K562 (cell line): ENCODE data around the gene EBF4. TPM values are rescaled to one million over a fixed set of nuclear protein-coding genes. Genes with fewer than 3 reads are reported as not detected.

ENCODE experiments used
- ATAC-seq: fragments of 200-7000 bp; cut with Tn5 transposase; 3 replicates; pipeline ENCODE4 v1.9.1; 2020; ENCODE audit warnings: moderate library complexity
- BruUV-seq: library from RNA; stranded (reverse); fragments of 400-500 nt; replicated peaks from 2 replicates; lab custom pipeline; 2021; lab: Mats Ljungman, UMichigan
- CTCF ChIA-PET: fragments of 300-600 bp; formaldehyde crosslinking; extraction: SDS; loops from one replicate; lab custom pipeline; 2021; ENCODE audit warnings: low intra/inter-chr PET ratio; lab: Yijun Ruan, JAX
- POLR2A ChIA-PET: fragments of 300-600, 350-650 bp; sonication (Branson Sonifier 250); formaldehyde crosslinking; extraction: SDS; loops from one replicate; lab custom pipeline; 2021; ENCODE audit warnings: antibody characterized with exemption, inconsistent platforms; lab: Yijun Ruan, JAX
- DNase-seq, 4 experiments: peaks; one replicate each; pipeline versions ENCODE4 v3.0.0 to v3.0.0-alpha.2; 2011 to 2018; ENCODE audit warnings: low spot score in 3 of 4, mixed read lengths in 3 of 4; ENCODE audit errors: extremely low read depth in 1 of 4
- FAIRE-seq: peaks from 2 replicates; lab custom pipeline; 2011; peaks lifted over from hg19 to GRCh38; lab: Jason Lieb, UNC
- H2AFZ ChIP-seq: 2 replicates; pipeline ENCODE4 v1.6.0; 2011; ENCODE audit warnings: low read depth, low read length, control low read depth, inconsistent platforms
- H3K27ac ChIP-seq: fragments of 200-600 bp; 3 replicates; pipeline ENCODE4 v1.8.0; 2011; ENCODE audit warnings: low read depth, mild to moderate bottlenecking, control low read depth, inconsistent platforms, low read length, moderate library complexity, mixed read lengths; ENCODE audit errors: extremely low read depth
- H3K27me3 ChIP-seq, 2 experiments: fragments of 300-600 bp in 1 of 2; 2 replicates in 1 of 2; 3 replicates in 1 of 2; pipeline versions ENCODE4 v1.6.0 to v1.8.0; 2011; ENCODE audit warnings: inconsistent platforms in 2 of 2, low read length in 2 of 2, mild to moderate bottlenecking in 1 of 2, mixed read lengths in 1 of 2, moderate library complexity in 1 of 2; ENCODE audit not compliant: control insufficient read depth in 2 of 2, insufficient read depth in 2 of 2
- H3K36me3 ChIP-seq: fragments of 300-600 bp; 3 replicates; pipeline ENCODE4 v1.8.0; 2011; ENCODE audit warnings: mild to moderate bottlenecking, low read length, inconsistent platforms; ENCODE audit not compliant: control insufficient read depth, insufficient read depth
- H3K4me1 ChIP-seq, 2 experiments: fragments of 200-600 bp in 1 of 2; replicated peaks in 1 of 2; 2 replicates in 1 of 2; 3 replicates in 1 of 2; pipeline versions ENCODE4 v1.5.1 to v1.8.0; 2011; ENCODE audit warnings: inconsistent platforms in 2 of 2, low read length in 2 of 2, mild to moderate bottlenecking in 1 of 2, mixed read lengths in 1 of 2, moderate library complexity in 1 of 2; ENCODE audit not compliant: control insufficient read depth in 2 of 2, insufficient read depth in 2 of 2
- H3K4me2 ChIP-seq: 2 replicates; pipeline ENCODE4 v1.6.1; 2011; ENCODE audit warnings: low read length, control low read depth, inconsistent platforms, mixed read lengths; ENCODE audit not compliant: insufficient read depth
- H3K4me3 ChIP-seq: fragments of 200-600 bp; sonication (generic), shearing (Covaris generic); 2 replicates; pipeline ENCODE4 v1.5.1; 2016; ENCODE audit warnings: control low read depth, inconsistent platforms
- H3K79me2 ChIP-seq: fragments of 200-600 bp; 3 replicates; pipeline ENCODE4 v1.8.0; 2011; ENCODE audit warnings: low read length, inconsistent platforms; ENCODE audit not compliant: control insufficient read depth, insufficient read depth
- H3K9ac ChIP-seq, 2 experiments: 2 replicates each; pipeline versions ENCODE4 v1.6.0 to v1.6.1; 2011; ENCODE audit warnings: low read depth in 2 of 2, low read length in 2 of 2, control low read depth in 1 of 2, inconsistent platforms in 1 of 2, mild to moderate bottlenecking in 1 of 2, mixed read lengths in 1 of 2; ENCODE audit not compliant: insufficient read depth in 1 of 2
- H3K9me1 ChIP-seq: one replicate; pipeline ENCODE4 v1.6.0; 2011; ENCODE audit warnings: inconsistent platforms, mild to moderate bottlenecking, low read length, moderate library complexity; ENCODE audit not compliant: control insufficient read depth, insufficient read depth
- H3K9me3 ChIP-seq: replicated peaks from 2 replicates; pipeline ENCODE4 v1.5.1; 2011; ENCODE audit warnings: low read depth, low read length, inconsistent platforms; ENCODE audit not compliant: control insufficient read depth, insufficient read depth
- H4K20me1 ChIP-seq: replicated peaks from 2 replicates; pipeline ENCODE4 v1.6.1; 2011; ENCODE audit warnings: low read length, inconsistent platforms, mixed read lengths; ENCODE audit not compliant: control insufficient read depth, insufficient read depth
- ETS2 ChIP-seq: IDR thresholded peaks from 2 replicates; pipeline ENCODE4 v1.6.1; 2016; ENCODE audit warnings: borderline replicate concordance, missing genetic modification characterization, mild to moderate bottlenecking, moderate library complexity, missing compliant biosample characterization; ENCODE audit not compliant: poor library complexity, severe bottlenecking
- PHF20 ChIP-seq: fragments of 450-650 bp; IDR thresholded peaks from 2 replicates; pipeline ENCODE4 v1.6.1; 2018; ENCODE audit not compliant: partially characterized antibody
- VEZF1 ChIP-seq: fragments of 200-800 bp; sonication (Bioruptor generic); IDR thresholded peaks from 2 replicates; pipeline ENCODE4 v1.6.1; 2017; ENCODE audit warnings: missing genetic modification characterization, missing compliant biosample characterization
- WGBS: fragments of 100-300 bp; shearing (Covaris generic); methylation state at CpG from one replicate; pipeline ENCODE4 v1.1.6; 2016; ENCODE audit warnings: low coverage, mixed read lengths; ENCODE audit not compliant: insufficient coverage; ENCODE audit errors: missing lambda C conversion rate; 5-methylcytosine and 5-hydroxymethylcytosine counted together
- in situ Hi-C: fragments of 300-500 bp; cut with MboI; formaldehyde crosslinking; loops from 4 replicates; pipeline ENCODE4 v1.15.0; 2018; ENCODE audit warnings: inconsistent platforms, mixed read lengths
- intact Hi-C: fragments of 100-400 bp; cut with micrococcal nuclease; formaldehyde crosslinking; loops from 2 replicates; pipeline ENCODE4 v1.14.2; 2022
- polyA plus RNA-seq, 8 experiments: library from polyadenylated mRNA; depleted of rRNA in 4 of 8; stranded (reverse) in 5 of 8; unstranded in 3 of 8; fragments of >200 nt; fragmentation: Nextera tagmentation in 2 of 8; fragmentation: Illumina TruSeq in 1 of 8; extraction: Ambion mirVana in 2 of 8; extraction: Trizol in 1 of 8; gene quantifications; 2 replicates each; pipeline versions ENCODE4 v1.2.1 to v1.2.3, GENCODE V29; 2011 to 2014; ENCODE audit warnings: inconsistent platforms in 1 of 8, missing spikeins in 1 of 8
- total RNA-seq, 7 experiments: library from RNA; depleted of rRNA in 6 of 7; stranded (reverse); fragments of >200 nt in 6 of 7; fragmentation: Illumina TruSeq in 2 of 7; extraction: Trizol in 2 of 7; gene quantifications; 2 replicates each; pipeline versions ENCODE4 v1.2.1 to v1.2.3, GENCODE V29; 2011 to 2021; ENCODE audit warnings: low replicate concordance in 1 of 7
- TF ChIP-seq, protein P1 (sequence below): IDR thresholded peaks from 2 replicates; pipeline ENCODE4 v1.6.1; 2014; ENCODE audit warnings: antibody characterized with exemption

Gene EBF4
- total and polyA plus RNA-seq, 9 of the 15 experiments (the other 6 are each of a cell fraction or from before 2014, with no cell fraction given), result 0.09 TPM; not detected in 8

DNA sequence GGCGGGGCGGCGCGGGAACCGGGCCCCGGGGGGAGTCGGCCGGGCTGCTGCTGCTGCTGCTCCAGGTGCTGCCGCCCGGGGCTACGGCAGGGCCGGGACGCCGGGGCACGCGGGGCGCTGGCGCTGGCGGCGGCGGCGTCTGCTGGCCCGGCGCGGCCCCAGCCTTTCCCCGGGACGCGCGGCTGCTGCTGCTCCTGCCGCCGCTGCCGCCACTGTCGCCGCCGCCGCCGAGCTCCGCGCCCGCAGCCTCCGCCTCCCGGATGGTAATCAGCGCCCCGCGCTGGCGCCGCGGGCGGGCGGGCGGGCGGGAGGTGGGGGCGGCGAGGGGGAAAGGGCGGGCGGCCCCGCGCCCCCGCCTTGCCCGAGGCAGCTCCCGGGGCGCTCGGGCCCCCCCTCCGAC is 306 bp downstream of the EBF4 start:
- WGBS, result no CpG with 5 or more reads among the region's 64 CpGs
- Histone ChIP-seq H3K9me3 (no peaks in the 10 kb centered on the region), H3K9ac (no peak overlapping the region), H3K4me1 (peaks cover 0 to 19% of the 10 kb centered on the region in 2 experiments; a peak in 3 of 5 replicates), H3K27me3 (peaks cover 12 to 59% of the 10 kb centered on the region in 2 experiments; a peak in 4 of 5 replicates), H3K36me3 (no peaks in the 10 kb centered on the region), H3K79me2 (no peaks in the 10 kb centered on the region), H3K9me1 (no peaks in the 10 kb centered on the region), H3K4me2 (no peak overlapping the region), H3K4me3 (no peak overlapping the region), H4K20me1 (no peaks in the 10 kb centered on the region), H2AFZ (no peak overlapping the region), H3K27ac (no peak overlapping the region)
- ATAC-seq (no peak; the same call in 1 of the 3 replicates), DNase-seq (peak in 2 of 4 experiments; percentile 48 to 69), FAIRE-seq (no peak)
- in situ Hi-C loops, result no loop called here
- no TSS peak for BruUV-seq
- ChIA-PET POLR2A (interaction anchor here (0.5 kb wide), 1 partner anchor 34 kb away, joined by 4 read pairs; no protein-coding TSS in a partner anchor), CTCF (interaction anchor here (0.6 kb wide), 1 partner anchor 425 kb away, joined by 3 read pairs; no protein-coding TSS in a partner anchor)
- intact Hi-C loops, result no loop called here
- no peak for TF ChIP-seq ETS2 (tag)
- TF ChIP-seq, protein P1, sequence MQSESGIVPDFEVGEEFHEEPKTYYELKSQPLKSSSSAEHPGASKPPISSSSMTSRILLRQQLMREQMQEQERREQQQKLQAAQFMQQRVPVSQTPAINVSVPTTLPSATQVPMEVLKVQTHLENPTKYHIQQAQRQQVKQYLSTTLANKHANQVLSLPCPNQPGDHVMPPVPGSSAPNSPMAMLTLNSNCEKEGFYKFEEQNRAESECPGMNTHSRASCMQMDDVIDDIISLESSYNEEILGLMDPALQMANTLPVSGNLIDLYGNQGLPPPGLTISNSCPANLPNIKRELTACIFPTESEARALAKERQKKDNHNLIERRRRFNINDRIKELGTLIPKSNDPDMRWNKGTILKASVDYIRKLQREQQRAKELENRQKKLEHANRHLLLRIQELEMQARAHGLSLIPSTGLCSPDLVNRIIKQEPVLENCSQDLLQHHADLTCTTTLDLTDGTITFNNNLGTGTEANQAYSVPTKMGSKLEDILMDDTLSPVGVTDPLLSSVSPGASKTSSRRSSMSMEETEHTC, result no peak
- TF ChIP-seq PHF20, result no peak
- 0 out of 2 replicates have a peak, but pooled peaks have one; percentile 36 for TF ChIP-seq VEZF1
